ENCODE results near the gene SACM1L.

SACM1L gene

DNA sequence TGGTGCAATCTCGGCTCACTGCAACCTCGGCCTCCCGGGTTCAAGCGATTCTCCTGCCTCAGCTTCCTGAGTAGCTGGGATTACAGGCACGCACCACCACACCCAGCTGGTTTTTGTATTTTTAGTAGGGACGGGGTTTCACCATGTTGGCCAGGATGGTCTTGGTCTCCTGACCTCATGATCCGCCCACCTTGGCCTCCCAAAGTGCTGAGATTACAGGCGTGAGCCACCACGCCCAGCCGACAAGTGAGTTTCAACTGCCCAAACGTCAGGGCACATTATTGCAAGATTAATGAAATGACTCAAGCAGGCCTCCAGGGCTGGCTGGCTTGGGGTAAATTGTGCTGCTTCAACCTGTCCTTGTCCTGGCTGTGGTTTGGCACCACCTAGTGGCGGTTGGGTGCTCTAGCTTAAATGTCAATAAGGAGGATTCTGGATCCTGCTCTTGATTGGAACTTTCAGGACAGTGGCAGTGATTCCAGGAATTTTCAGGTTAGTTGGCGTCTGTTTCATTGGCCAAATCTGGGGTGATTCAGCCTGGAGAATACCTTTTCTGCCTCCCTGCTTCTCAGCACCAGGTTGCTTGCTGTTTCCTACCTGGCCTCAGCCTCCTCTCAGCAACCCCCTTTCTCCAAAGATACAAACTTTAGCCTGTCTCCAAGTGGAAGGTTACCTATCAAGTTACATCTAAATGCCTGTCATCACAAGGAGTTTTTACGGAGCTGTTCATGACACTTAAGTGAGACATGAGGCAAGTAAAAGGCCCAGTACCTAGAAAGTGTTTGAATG is 32.4 kb upstream of the SACM1L start:
- TF ChIP-seq CTCF (IDR thresholded peaks at IDR 0.05; ENCODE audit: borderline replicate concordance, insufficient read depth, low read depth, low read length): peak; percentile 83
- no peak overlapping the region for H3K4me3 ChIP-seq (ENCODE audit: low read depth, low read length)

DNA sequence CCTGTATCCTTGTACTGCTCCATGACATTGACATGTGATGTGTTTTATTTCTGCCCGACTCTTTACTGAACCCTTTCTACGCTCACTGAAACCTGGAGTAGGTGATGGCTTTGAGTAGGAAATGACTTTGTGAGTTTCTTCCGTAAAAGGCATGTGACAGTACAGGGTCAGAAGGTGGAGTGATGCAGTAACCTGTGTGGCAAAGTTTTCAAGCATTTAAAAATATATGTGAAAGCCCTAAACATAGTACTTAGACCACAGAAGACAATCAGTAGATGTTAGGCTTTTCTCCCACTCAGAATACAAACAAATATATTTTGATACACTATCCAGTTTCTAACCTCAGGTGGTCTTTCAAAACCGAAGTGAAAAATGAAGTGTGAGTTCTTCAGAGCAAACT is 31.3 kb upstream of the SACM1L start:
- no peak overlapping the region for H3K4me3 ChIP-seq (ENCODE audit: low read depth, low read length)
- TF ChIP-seq CTCF (IDR thresholded peaks at IDR 0.05; ENCODE audit: borderline replicate concordance, insufficient read depth, low read depth, low read length): no peak

- H3K4me3 ChIP-seq (ENCODE audit: low read depth, low read length): no peak overlapping the region
- peak; percentile 91 for TF ChIP-seq CTCF (IDR thresholded peaks at IDR 0.05; ENCODE audit: borderline replicate concordance, insufficient read depth, low read depth, low read length)
These were observed 29.3 kb upstream of the SACM1L start for GRCh38 chr3:45659661-45660566.

DNA sequence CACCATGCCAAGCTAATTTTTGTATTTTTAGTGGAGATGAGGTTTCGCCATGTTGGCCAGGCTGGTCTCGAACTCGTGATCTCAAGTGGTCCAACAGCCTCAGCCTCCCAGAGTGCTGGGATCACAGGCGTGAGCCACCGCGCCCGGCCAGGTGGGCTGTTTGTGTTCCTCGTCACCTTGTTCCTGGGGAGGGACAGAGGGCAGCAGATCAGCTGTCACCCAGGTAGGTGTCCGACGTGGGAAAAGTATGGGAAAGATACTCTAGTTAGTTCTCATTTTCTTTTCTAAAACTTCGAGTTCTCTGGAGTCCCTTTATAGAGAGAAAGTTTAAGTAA is 28.7 kb upstream of the SACM1L start:
- H3K4me3 ChIP-seq (ENCODE audit: low read depth, low read length): no peak overlapping the region
- no peak for TF ChIP-seq CTCF (IDR thresholded peaks at IDR 0.05; ENCODE audit: borderline replicate concordance, insufficient read depth, low read depth, low read length)

GRCh38 chr3:45664578-45664977 is 24.6 kb upstream of the SACM1L start:
- no peak for TF ChIP-seq CTCF (IDR thresholded peaks at IDR 0.05; ENCODE audit: borderline replicate concordance, insufficient read depth, low read depth, low read length)
- peak overlapping the region; percentile 5 for H3K4me3 ChIP-seq (ENCODE audit: low read depth, low read length)

DNA sequence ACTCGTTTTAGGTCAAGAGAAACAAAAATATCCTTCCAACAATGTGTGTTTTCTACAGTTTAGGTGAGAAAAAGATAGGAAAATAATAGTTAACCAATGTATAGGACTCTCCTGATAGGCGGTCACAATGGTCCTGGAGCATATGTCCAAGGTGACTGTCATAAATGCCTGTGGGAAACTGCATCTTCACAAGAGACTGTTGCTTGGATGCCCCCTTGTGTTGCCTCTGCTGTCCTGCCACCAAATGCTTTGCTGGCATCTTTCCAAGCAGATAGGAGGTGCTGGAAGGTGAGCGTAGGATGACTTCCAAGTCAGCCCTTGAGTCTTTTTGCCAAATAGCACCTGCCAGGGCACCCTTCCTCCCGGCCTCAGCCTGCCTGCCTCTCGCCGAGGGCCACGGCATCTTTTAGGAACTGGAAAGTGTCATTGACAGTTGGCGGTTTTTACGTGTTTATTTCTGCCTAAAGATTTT is 24.1 kb upstream of the SACM1L start:
- peak; percentile 64 for TF ChIP-seq CTCF (IDR thresholded peaks at IDR 0.05; ENCODE audit: borderline replicate concordance, insufficient read depth, low read depth, low read length)
- no peak overlapping the region for H3K4me3 ChIP-seq (ENCODE audit: low read depth, low read length)
